ENCODE measurements around the gene TIMM22.

DNA sequence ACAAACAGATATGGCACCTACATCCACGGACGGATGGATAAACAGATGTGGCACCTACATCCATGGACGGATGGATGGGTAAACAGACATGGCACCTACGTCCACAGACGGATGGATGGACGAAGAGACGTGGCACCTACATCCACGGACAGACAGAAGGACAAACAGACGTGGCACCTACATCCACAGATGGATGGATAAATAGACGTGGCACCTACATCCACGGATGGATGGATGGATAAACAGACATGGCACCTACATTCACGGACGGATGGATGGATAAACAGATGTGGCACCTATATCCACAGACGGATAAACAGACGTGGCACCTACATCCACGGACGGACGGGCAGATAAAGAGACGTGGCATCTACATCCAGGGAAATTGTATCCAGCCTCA is 45.6 kb downstream of the TIMM22 start:
- TF ChIP-seq, protein P1, sequence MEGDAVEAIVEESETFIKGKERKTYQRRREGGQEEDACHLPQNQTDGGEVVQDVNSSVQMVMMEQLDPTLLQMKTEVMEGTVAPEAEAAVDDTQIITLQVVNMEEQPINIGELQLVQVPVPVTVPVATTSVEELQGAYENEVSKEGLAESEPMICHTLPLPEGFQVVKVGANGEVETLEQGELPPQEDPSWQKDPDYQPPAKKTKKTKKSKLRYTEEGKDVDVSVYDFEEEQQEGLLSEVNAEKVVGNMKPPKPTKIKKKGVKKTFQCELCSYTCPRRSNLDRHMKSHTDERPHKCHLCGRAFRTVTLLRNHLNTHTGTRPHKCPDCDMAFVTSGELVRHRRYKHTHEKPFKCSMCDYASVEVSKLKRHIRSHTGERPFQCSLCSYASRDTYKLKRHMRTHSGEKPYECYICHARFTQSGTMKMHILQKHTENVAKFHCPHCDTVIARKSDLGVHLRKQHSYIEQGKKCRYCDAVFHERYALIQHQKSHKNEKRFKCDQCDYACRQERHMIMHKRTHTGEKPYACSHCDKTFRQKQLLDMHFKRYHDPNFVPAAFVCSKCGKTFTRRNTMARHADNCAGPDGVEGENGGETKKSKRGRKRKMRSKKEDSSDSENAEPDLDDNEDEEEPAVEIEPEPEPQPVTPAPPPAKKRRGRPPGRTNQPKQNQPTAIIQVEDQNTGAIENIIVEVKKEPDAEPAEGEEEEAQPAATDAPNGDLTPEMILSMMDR (IDR thresholded peaks at IDR 0.05), result no peak
- no peak for TF ChIP-seq POLR2A (IDR thresholded peaks at IDR 0.05)
